Pancreas (tissue), 10 donors: Measurements from ENCODE around the gene SCOC. TPM values are rescaled to one million over a fixed set of nuclear protein-coding genes. Genes with fewer than 3 reads are reported as not detected.

ENCODE experiments used
- ATAC-seq, 4 donors: fragments of 200-7000 bp; cut with Tn5 transposase; one replicate each; pipeline versions ENCODE4 v1.8.0 to v1.9.1; 2020; ENCODE audit warnings: mild to moderate bottlenecking in 4 of 4, moderate library complexity in 4 of 4
- DNase-seq, 6 donors: peaks; one replicate each; pipeline ENCODE4 v3.0.0-alpha.2; 2020
- FAIRE-seq: peaks from 2 replicates; lab custom pipeline; 2012; peaks lifted over from hg19 to GRCh38; lab: Jason Lieb, UNC
- H3K27ac ChIP-seq, 4 donors: fragments of 200-600 bp; sonication (generic); 1 replicate in 3 of 4; 2 replicates in 1 of 4; pipeline versions ENCODE4 v1.5.0 to v1.8.0; 2020
- H3K27me3 ChIP-seq, 4 donors: fragments of 200-600 bp; one replicate each; pipeline ENCODE4 v1.8.0; 2021
- H3K36me3 ChIP-seq, 3 donors: fragments of 200-600 bp; sonication (generic) in 1 of 3; one replicate each; pipeline versions ENCODE4 v1.5.0 to v1.8.0; 2020 to 2021
- H3K4me1 ChIP-seq, 3 donors: fragments of 200-600 bp; one replicate each; pipeline ENCODE4 v1.8.0; 2021
- H3K4me3 ChIP-seq, 4 donors: fragments of 200-600 bp; sonication (generic) in 2 of 4; one replicate each; pipeline versions ENCODE4 v1.5.0 to v1.8.0; 2020 to 2021
- H3K9me3 ChIP-seq, 4 donors: fragments of 200-600 bp; one replicate each; pipeline ENCODE4 v1.8.0; 2021
- CTCF ChIP-seq, 4 donors: fragments of 200-600 bp; sonication (generic) in 3 of 4; IDR thresholded peaks; one replicate each; pipeline versions ENCODE4 v1.5.0 to v1.8.0; 2021; ENCODE audit warnings: antibody characterized with exemption in 4 of 4
- WGBS, 2 donors: extraction: QIAGEN DNeasy Blood & Tissue Kit; methylation state at CpG; one replicate each; pipeline ENCODE4 v1.1.7; 2013; 5-methylcytosine and 5-hydroxymethylcytosine counted together
- intact Hi-C, 3 donors: fragments of 100-400 bp; cut with DNase I; formaldehyde crosslinking; loops; one replicate each; pipeline versions ENCODE4 v1.11.1 to v1.14.2; 2022
- polyA plus RNA-seq, 2 donors: library from polyadenylated mRNA; stranded (reverse); fragments of 200-250 nt; gene quantifications; one replicate each; pipeline ENCODE4 v1.2.3, GENCODE V29; 2013
- total RNA-seq, 6 donors: library from RNA; stranded (reverse); fragmentation: NEBNext Ultra II Directional in 4 of 6; extraction: Animal tissue kit (Norgen Biotek cat#: 25700) in 4 of 6; gene quantifications; one replicate each; pipeline versions ENCODE4 v1.2.1 to v1.2.4, GENCODE V29; 2021 to 2023
- donor health status: healthy with polysubstance abuse.
- donor health status: DM: no; HTN: no; CAD: no; lungs with moderate emphysema.
- donor health status: DM: no; HTN: no; CAD: no.
- donor health status: control.
- donor health status: control.
- donor health status: Bipolar disorder and iron deficiency.
- donor health status: DM: yes; HTN: yes; CAD: no.
- donor health status: DM: no; HTN: no; CAD: no.
- donor health status: DM: no; HTN: no; CAD: no.
- donor health status: DM: yes; HTN: yes; CAD: no.

SCOC gene
- total and polyA plus RNA-seq, 8 donors: 19.4 to 62.5 (median 35.4) TPM

GRCh38 chr4:140382732-140383131 is 9.3 kb downstream of the SCOC start:
- Histone ChIP-seq H3K36me3 (no peaks in the 10 kb centered on the region), H3K9me3 (no peaks in the 10 kb centered on the region), H3K4me1 (peaks cover 0 to 4% (median 0%) of the 10 kb centered on the region in 3 donors), H3K4me3 (no peak overlapping the region), H3K27me3 (no peaks in the 10 kb centered on the region), H3K27ac (no peak overlapping the region)
- ATAC-seq: peak in 2 of 4 donors; percentile 44 to 48
- TF ChIP-seq CTCF (IDR thresholded peaks at IDR 0.05): no peak
- DNase-seq: no peak
- no peak for FAIRE-seq
- intact Hi-C loops: no loop called here

GRCh38 chr4:140388015-140388414 is 14.6 kb downstream of the SCOC start:
- WGBS, 2 donors: 88 to 91% methylated on average over 1 of the region's 1 CpG
- no peak overlapping the region for H3K27ac ChIP-seq
- no peak for DNase-seq

GRCh38 chr4:140395668-140396067 is 22.2 kb downstream of the SCOC start:
- Histone ChIP-seq H3K4me3 (no peak overlapping the region), H3K4me1 (no peaks in the 10 kb centered on the region), H3K36me3 (no peaks in the 10 kb centered on the region), H3K9me3 (no peaks in the 10 kb centered on the region), H3K27me3 (no peaks in the 10 kb centered on the region), H3K27ac (no peak overlapping the region)
- TF ChIP-seq CTCF (IDR thresholded peaks at IDR 0.05): no peak
- FAIRE-seq: no peak
- no peak for ATAC-seq
- no peak for DNase-seq
- WGBS, 2 donors: 67 to 73% methylated on average over 5 of the region's 5 CpGs
- intact Hi-C loops: no loop called here

More at GRCh38 chr4:140388015-140388414, 14.6 kb downstream of the SCOC start:
- intact Hi-C loops: no loop called here
- Histone ChIP-seq H3K9me3 (no peaks in the 10 kb centered on the region), H3K4me3 (no peak overlapping the region), H3K27me3 (no peaks in the 10 kb centered on the region), H3K36me3 (no peaks in the 10 kb centered on the region), H3K4me1 (no peaks in the 10 kb centered on the region)
- no peak for TF ChIP-seq CTCF (IDR thresholded peaks at IDR 0.05)
- no peak for FAIRE-seq
- no peak for ATAC-seq

- no peak for TF ChIP-seq CTCF (IDR thresholded peaks at IDR 0.05)
- no peak for FAIRE-seq
- ATAC-seq: no peak
Observed at GRCh38 chr4:140400111-140400510, 26.7 kb downstream of the SCOC start.

GRCh38 chr4:140406292-140406691 is 32.8 kb downstream of the SCOC start:
- Histone ChIP-seq H3K27ac (no peak overlapping the region), H3K9me3 (no peaks in the 10 kb centered on the region), H3K36me3 (no peaks in the 10 kb centered on the region), H3K27me3 (no peaks in the 10 kb centered on the region), H3K4me1 (no peaks in the 10 kb centered on the region), H3K4me3 (no peak overlapping the region)
- no peak for DNase-seq
- no peak for TF ChIP-seq CTCF (IDR thresholded peaks at IDR 0.05)
- intact Hi-C loops: no loop called here
- FAIRE-seq: peak; percentile 23
- no peak for ATAC-seq

More at GRCh38 chr4:140400111-140400510, 26.7 kb downstream of the SCOC start:
- Histone ChIP-seq H3K4me3 (no peak overlapping the region), H3K27ac (no peak overlapping the region), H3K9me3 (no peaks in the 10 kb centered on the region), H3K27me3 (no peaks in the 10 kb centered on the region), H3K4me1 (no peaks in the 10 kb centered on the region), H3K36me3 (no peaks in the 10 kb centered on the region)
- no peak for DNase-seq
- WGBS, 2 donors: 78 to 80% methylated on average over 2 of the region's 2 CpGs
- intact Hi-C loops: no loop called here
